ENCODE measurements around the gene NAB2. TPM values are rescaled to one million over a fixed set of nuclear protein-coding genes. Genes with fewer than 3 reads are reported as not detected.
A peak's percentile ranks its signal among the peaks of the same experiment; 100 is the strongest.

The NAB2 gene
- total RNA-seq, 1 experiment from 2014 or later, result 16.4 TPM

DNA sequence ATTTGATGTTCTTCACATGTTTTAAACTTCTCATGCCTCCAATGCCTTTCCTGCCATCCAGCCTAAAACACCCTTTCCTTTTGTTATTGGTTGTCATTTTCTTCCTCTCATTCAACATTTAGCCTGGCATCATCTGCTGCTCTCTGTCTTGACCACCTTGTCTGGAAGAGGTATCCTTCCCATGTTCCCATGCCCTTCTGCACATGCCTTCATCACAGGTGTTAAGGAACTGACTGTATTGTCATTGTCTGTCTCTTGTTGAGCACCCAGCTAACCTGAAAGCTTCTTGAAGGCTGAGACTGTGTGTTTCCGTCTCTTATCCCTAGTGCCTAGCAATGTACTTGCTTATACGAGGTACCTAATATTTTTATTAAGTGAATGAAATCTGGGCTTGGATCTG lies 34.9 kb downstream of the NAB2 start:
- Histone ChIP-seq H3K4me3 (ENCODE audit: low read depth, low read length) (no peak overlapping the region), H3K9me3 (no peaks in the 10 kb centered on the region), H3K36me3 (ENCODE audit: control insufficient read depth, insufficient read depth, low read length) (no peaks in the 10 kb centered on the region), H3K4me1 (peaks cover 8% of the 10 kb centered on the region), H3K27me3 (replicated peaks; ENCODE audit: control insufficient read depth, insufficient read depth, low read length) (no peaks in the 10 kb centered on the region)
- TF ChIP-seq, protein P1, sequence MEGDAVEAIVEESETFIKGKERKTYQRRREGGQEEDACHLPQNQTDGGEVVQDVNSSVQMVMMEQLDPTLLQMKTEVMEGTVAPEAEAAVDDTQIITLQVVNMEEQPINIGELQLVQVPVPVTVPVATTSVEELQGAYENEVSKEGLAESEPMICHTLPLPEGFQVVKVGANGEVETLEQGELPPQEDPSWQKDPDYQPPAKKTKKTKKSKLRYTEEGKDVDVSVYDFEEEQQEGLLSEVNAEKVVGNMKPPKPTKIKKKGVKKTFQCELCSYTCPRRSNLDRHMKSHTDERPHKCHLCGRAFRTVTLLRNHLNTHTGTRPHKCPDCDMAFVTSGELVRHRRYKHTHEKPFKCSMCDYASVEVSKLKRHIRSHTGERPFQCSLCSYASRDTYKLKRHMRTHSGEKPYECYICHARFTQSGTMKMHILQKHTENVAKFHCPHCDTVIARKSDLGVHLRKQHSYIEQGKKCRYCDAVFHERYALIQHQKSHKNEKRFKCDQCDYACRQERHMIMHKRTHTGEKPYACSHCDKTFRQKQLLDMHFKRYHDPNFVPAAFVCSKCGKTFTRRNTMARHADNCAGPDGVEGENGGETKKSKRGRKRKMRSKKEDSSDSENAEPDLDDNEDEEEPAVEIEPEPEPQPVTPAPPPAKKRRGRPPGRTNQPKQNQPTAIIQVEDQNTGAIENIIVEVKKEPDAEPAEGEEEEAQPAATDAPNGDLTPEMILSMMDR (IDR thresholded peaks at IDR 0.05; ENCODE audit: insufficient read depth in 1 of 2, low read depth in 1 of 2, low read length in 1 of 2, severe bottlenecking in 1 of 2, unreplicated experiment in 1 of 2), result no peak
- CTCF ChIA-PET, result interaction anchor here (0.6 to 1.7 kb wide), 13 partner anchors 12 to 119 kb away, joined by 3 to 20 read pairs (median 4); partner anchors contain the start of genes SHMT2 and STAT6
- POLR2A ChIA-PET, result no interaction called here
- Mint-ChIP-seq H3K4me1 (ENCODE audit: low read depth, unreplicated experiment) (peaks cover 8% of the 10 kb centered on the region), H3K27ac (ENCODE audit: unreplicated experiment) (no peak overlapping the region), H3K36me3 (ENCODE audit: insufficient read depth, unreplicated experiment) (peaks cover 13% of the 10 kb centered on the region), H3K4me3 (ENCODE audit: unreplicated experiment) (no peak overlapping the region), H3K27me3 (ENCODE audit: insufficient read depth, unreplicated experiment) (no peaks in the 10 kb centered on the region), H3K9me3 (ENCODE audit: unreplicated experiment) (peaks cover 14% of the 10 kb centered on the region)
- intact Hi-C loops (cut with micrococcal nuclease; ENCODE audit: unreplicated experiment), result loop anchor here (1.0 kb wide), 1 partner anchor 59 kb away; no protein-coding TSS in a partner anchor
- no peak for DNase-seq
- BruUV-seq (replicated peaks), result no TSS peak

DNA sequence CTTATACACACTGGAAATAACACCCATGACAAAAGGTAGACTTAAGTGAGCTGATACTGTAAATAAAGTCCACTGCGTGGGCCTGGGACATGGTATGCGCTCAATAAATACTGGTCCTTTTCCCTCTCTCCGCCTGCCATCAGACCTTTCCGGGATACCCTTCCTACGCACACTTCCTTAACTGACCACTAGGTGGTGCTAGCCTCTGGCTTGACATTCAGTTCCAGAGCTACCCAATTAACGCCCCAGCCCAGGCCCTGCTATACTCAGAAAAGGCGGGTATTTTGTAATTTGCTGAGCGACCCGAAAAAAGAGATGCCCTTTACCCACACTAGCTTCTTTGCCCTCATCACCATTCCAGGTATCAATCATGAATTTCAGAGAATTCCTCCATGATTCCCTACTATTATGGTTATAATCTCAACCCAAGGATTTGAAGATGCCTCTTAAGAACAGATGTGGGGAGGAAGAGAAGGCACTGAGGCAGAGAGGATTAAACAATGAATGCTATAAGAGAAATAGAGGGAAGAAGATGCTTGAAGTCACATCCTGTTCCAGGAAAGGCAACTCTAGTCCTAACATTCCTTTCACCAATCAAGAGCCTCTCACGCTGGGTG lies 35.5 kb downstream of the NAB2 start:
- CTCF ChIA-PET, result interaction anchor here (0.7 to 1.7 kb wide), 13 partner anchors 13 to 119 kb away, joined by 3 to 20 read pairs (median 5); partner anchors contain the start of genes SHMT2 and STAT6
- H3K27me3 ChIP-seq (replicated peaks; ENCODE audit: control insufficient read depth, insufficient read depth, low read length), result no peaks in the 10 kb centered on the region
- Mint-ChIP-seq H3K27me3 (ENCODE audit: insufficient read depth, unreplicated experiment) (no peaks in the 10 kb centered on the region), H3K36me3 (ENCODE audit: insufficient read depth, unreplicated experiment) (peaks cover 13% of the 10 kb centered on the region), H3K9me3 (ENCODE audit: unreplicated experiment) (peaks cover 14% of the 10 kb centered on the region), H3K4me1 (ENCODE audit: low read depth, unreplicated experiment) (peaks cover 8% of the 10 kb centered on the region), H3K4me3 (ENCODE audit: unreplicated experiment) (no peak overlapping the region), H3K27ac (ENCODE audit: unreplicated experiment) (no peak overlapping the region)
- TF ChIP-seq, protein P1 (IDR thresholded peaks at IDR 0.05; ENCODE audit: insufficient read depth in 1 of 2, low read depth in 1 of 2, low read length in 1 of 2, severe bottlenecking in 1 of 2, unreplicated experiment in 1 of 2), result peak; percentile 86 to 88
- H3K36me3 ChIP-seq (ENCODE audit: control insufficient read depth, insufficient read depth, low read length), result no peaks in the 10 kb centered on the region
- no peak overlapping the region for H3K4me3 ChIP-seq (ENCODE audit: low read depth, low read length)
- POLR2A ChIA-PET, result no interaction called here
- peaks cover 8% of the 10 kb centered on the region for H3K4me1 ChIP-seq
- H3K9me3 ChIP-seq, result no peaks in the 10 kb centered on the region
- BruUV-seq (replicated peaks), result no TSS peak
- intact Hi-C loops (cut with micrococcal nuclease; ENCODE audit: unreplicated experiment), result loop anchor here (1.0 kb wide), 1 partner anchor 59 kb away; no protein-coding TSS in a partner anchor
- DNase-seq, result peak; percentile 75 to 82

DNA sequence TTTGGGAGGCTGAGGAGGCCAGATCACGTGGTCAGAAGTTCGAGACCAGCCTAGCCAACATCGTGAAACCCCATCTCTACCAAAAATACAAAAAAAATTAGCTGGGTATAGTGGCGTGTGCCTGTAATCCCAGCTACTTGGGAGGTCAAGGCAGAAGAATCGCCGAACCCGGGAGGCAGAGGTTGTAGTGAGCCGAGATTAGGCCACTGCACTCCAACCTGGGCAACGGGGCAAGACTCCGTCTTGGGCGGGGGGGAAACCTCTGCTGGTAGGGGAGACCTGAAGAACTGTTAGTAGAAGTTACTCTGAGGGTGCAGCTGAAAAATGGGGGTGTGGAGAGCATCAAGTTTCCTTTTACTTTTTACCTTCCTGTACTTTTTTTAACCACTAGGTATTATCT lies 37.1 kb downstream of the NAB2 start:
- Mint-ChIP-seq H3K36me3 (ENCODE audit: insufficient read depth, unreplicated experiment) (peaks cover 13% of the 10 kb centered on the region), H3K27ac (ENCODE audit: unreplicated experiment) (no peak overlapping the region), H3K4me1 (ENCODE audit: low read depth, unreplicated experiment) (peaks cover 18% of the 10 kb centered on the region), H3K27me3 (ENCODE audit: insufficient read depth, unreplicated experiment) (no peaks in the 10 kb centered on the region), H3K4me3 (ENCODE audit: unreplicated experiment) (peak overlapping the region; percentile 88), H3K9me3 (ENCODE audit: unreplicated experiment) (peaks cover 14% of the 10 kb centered on the region)
- no peak overlapping the region for H3K4me3 ChIP-seq (ENCODE audit: low read depth, low read length)
- no peaks in the 10 kb centered on the region for H3K27me3 ChIP-seq (replicated peaks; ENCODE audit: control insufficient read depth, insufficient read depth, low read length)
- DNase-seq, result no peak
- TF ChIP-seq, protein P1 (IDR thresholded peaks at IDR 0.05; ENCODE audit: insufficient read depth in 1 of 2, low read depth in 1 of 2, low read length in 1 of 2, severe bottlenecking in 1 of 2, unreplicated experiment in 1 of 2), result no peak
- BruUV-seq (replicated peaks), result no TSS peak
- no peaks in the 10 kb centered on the region for H3K9me3 ChIP-seq
- peaks cover 24% of the 10 kb centered on the region for H3K4me1 ChIP-seq
- POLR2A ChIA-PET, result interaction anchor here (0.7 kb wide), 1 partner anchor 29 kb away, joined by 12 read pairs; no protein-coding TSS in a partner anchor
- no peaks in the 10 kb centered on the region for H3K36me3 ChIP-seq (ENCODE audit: control insufficient read depth, insufficient read depth, low read length)
- intact Hi-C loops (cut with micrococcal nuclease; ENCODE audit: unreplicated experiment), result no loop called here
- CTCF ChIA-PET, result interaction anchor here (0.6 to 2.8 kb wide), 4 partner anchors 14 to 549 kb away, joined by 3 to 49 read pairs (median 30); partner anchors contain the start of gene STAT6
